Lung (tissue), 12 donors: ENCODE measurements around the gene MMP17. TPM values are rescaled to one million over a fixed set of nuclear protein-coding genes. Genes with fewer than 3 reads are reported as not detected.

Experiments
- ATAC-seq: fragments of 200-7000 bp; cut with Tn5 transposase; one replicate; pipeline ENCODE4 v1.9.1; 2020; ENCODE audit warnings: moderate number of reproducible peaks; ENCODE audit not compliant: insufficient read depth, low FRiP score
- DNase-seq, 3 donors: peaks; one replicate each; pipeline ENCODE4 v3.0.0-alpha.2; 2013 to 2017
- H3K27ac ChIP-seq, 2 donors: one replicate each; pipeline ENCODE4 v1.5.1; 2013; ENCODE audit warnings: mild to moderate bottlenecking in 2 of 2, moderate library complexity in 2 of 2, control low read depth in 1 of 2, inconsistent platforms in 1 of 2, low read depth in 1 of 2, low read length in 1 of 2
- H3K27me3 ChIP-seq, 3 donors: one replicate each; pipeline ENCODE4 v1.5.1; 2013; ENCODE audit warnings: low read length in 2 of 3; ENCODE audit not compliant: control insufficient read depth in 3 of 3, insufficient read depth in 3 of 3
- H3K36me3 ChIP-seq, 4 donors: one replicate each; pipeline ENCODE4 v1.5.1; 2013; ENCODE audit warnings: low read length in 4 of 4, mild to moderate bottlenecking in 1 of 4, moderate library complexity in 1 of 4; ENCODE audit not compliant: control insufficient read depth in 4 of 4, insufficient read depth in 4 of 4
- H3K4me1 ChIP-seq, 5 donors: one replicate each; pipeline ENCODE4 v1.5.1; 2013; ENCODE audit warnings: low read length in 5 of 5, mild to moderate bottlenecking in 2 of 5, moderate library complexity in 1 of 5; ENCODE audit not compliant: control insufficient read depth in 5 of 5, insufficient read depth in 5 of 5
- H3K4me3 ChIP-seq: one replicate; pipeline ENCODE4 v1.5.1; 2013; ENCODE audit warnings: mild to moderate bottlenecking, control low read depth, moderate library complexity
- H3K9ac ChIP-seq, 2 donors: one replicate each; pipeline ENCODE4 v1.5.1; 2013; ENCODE audit warnings: low read length in 2 of 2, control low read depth in 1 of 2; ENCODE audit not compliant: insufficient read depth in 1 of 2
- H3K9me3 ChIP-seq, 4 donors: one replicate each; pipeline ENCODE4 v1.5.1; 2013; ENCODE audit warnings: low read length in 3 of 4, mild to moderate bottlenecking in 1 of 4, moderate library complexity in 1 of 4; ENCODE audit not compliant: control insufficient read depth in 4 of 4, insufficient read depth in 3 of 4
- WGBS, 2 donors: extraction: QIAGEN DNeasy Blood & Tissue Kit; methylation state at CpG; one replicate each; pipeline ENCODE4 v1.1.7; 2013; 5-methylcytosine and 5-hydroxymethylcytosine counted together
- polyA plus RNA-seq, 2 donors: library from polyadenylated mRNA; stranded (reverse); fragments of 200-250 nt; gene quantifications; one replicate each; pipeline ENCODE4 v1.2.1, GENCODE V29; 2013
- total RNA-seq, 2 donors: library from RNA; depleted of rRNA in 1 of 2; stranded (reverse); fragments of >200 nt in 1 of 2; gene quantifications; one replicate each; pipeline ENCODE4 v1.2.1, GENCODE V29; 2014 to 2021
- TF ChIP-seq, protein P1 (sequence below): IDR thresholded peaks from 2 replicates; pipeline ENCODE4 v1.5.1; 2012; ENCODE audit warnings: mild to moderate bottlenecking; ENCODE audit errors: control extremely low read depth, extremely low read depth
- donor health status: control.
- donor health status: control.
- donor health status: Bipolar disorder and iron deficiency.
- donor health status: healthy.
- donor health status: DM: yes; HTN: yes; CAD: no.

MMP17 gene
- total and polyA plus RNA-seq, 4 donors = 1.7 to 5.6 (median 3.9) TPM

DNA sequence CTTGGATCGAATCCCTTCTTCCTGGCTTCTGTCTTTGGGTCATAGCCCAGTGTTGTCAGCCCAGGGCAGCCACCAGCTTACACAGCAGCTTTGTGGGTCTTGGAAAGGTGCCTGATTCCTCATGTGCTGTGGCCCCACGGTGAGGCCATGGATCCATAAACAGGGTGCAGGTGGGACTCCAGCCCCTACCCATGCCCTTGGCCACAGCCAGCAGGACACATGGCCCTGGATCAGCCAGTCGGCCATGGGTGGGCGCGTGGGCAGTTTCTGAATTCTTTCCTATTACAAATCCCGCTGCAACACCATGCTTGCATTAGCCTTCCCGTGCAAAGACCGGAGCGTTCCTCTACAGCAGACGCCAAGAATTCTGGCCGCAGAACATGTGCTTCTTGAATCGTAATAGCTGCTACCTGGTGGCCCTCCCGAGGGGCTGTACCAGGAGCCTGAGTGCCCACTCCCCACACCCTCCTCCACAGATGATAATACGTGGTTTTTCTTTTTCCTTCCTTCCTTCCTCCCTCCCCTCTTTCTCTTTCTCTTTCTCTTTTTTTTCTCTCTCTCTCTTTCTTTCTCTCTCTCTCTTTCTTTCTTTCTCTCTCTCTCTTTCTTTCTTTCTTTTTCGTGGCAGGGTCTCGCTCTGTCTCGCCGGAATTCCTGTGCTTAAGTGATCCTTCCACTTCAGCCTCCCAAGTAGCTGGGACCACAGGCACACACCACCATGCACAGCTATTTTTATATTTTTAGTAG, 2.9 kb upstream of the MMP17 start:
- 64 to 68% methylated on average over 18 of the region's 18 CpGs for WGBS, 2 donors
- ATAC-seq = no peak
- TF ChIP-seq, protein P1, sequence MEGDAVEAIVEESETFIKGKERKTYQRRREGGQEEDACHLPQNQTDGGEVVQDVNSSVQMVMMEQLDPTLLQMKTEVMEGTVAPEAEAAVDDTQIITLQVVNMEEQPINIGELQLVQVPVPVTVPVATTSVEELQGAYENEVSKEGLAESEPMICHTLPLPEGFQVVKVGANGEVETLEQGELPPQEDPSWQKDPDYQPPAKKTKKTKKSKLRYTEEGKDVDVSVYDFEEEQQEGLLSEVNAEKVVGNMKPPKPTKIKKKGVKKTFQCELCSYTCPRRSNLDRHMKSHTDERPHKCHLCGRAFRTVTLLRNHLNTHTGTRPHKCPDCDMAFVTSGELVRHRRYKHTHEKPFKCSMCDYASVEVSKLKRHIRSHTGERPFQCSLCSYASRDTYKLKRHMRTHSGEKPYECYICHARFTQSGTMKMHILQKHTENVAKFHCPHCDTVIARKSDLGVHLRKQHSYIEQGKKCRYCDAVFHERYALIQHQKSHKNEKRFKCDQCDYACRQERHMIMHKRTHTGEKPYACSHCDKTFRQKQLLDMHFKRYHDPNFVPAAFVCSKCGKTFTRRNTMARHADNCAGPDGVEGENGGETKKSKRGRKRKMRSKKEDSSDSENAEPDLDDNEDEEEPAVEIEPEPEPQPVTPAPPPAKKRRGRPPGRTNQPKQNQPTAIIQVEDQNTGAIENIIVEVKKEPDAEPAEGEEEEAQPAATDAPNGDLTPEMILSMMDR = no peak

DNA sequence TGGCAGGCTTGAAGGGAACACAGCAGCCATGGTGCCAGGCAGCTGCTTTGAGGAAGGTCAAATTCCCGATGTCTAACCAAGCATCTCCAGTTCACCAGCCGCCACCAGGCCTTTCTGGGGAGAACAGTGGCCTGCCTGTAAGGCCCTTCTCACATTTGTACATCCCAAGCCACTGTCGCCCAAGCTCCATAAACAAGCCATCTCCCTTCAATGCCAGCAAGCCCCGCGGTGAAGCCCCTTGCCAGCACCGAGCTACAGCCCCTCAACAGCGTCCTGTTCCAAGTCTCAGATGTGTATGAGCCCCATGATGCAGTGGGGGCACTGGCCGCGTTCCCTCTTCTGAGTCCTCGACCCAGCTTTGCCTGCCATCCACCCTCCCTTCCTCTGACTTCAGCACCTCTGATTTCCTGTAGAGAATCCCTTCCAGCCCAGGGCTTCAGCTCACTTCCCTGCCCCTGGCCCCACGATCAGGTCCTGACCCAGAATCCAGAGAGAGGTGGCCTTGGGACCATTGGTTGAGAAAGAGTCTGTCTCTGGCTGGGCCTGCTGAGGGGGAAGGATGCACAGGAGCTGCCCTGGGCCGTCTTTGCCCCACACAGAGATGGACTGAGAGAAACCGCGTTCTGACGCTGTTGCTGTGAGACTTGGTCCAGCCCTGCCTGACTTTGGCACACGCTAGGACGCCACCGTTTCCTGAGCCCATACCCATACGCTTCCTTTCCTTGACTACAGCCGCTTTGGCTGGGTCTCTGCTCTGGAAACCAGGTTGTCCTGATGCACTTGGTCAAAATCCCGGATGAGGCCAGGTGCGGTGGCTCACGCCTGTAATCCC, 1.9 kb upstream of the MMP17 start:
- Histone ChIP-seq H3K9me3 (peaks cover 0 to 2% (median 0%) of the 10 kb centered on the region in 4 donors), H3K9ac (no peak overlapping the region), H3K4me3 (no peak overlapping the region), H3K4me1 (peaks cover 0 to 14% (median 2%) of the 10 kb centered on the region in 5 donors), H3K36me3 (no peaks in the 10 kb centered on the region), H3K27me3 (peaks cover 3 to 24% (median 4%) of the 10 kb centered on the region in 3 donors), H3K27ac (no peak overlapping the region)
- TF ChIP-seq, protein P1 = no peak
- 68 to 72% methylated on average over 23 of the region's 23 CpGs for whole genome bisulfite sequencing, 2 donors
- DNase-seq (no peak), ATAC-seq (no peak)

More for the DNA sequence above, 2.9 kb upstream of the MMP17 start:
- Histone ChIP-seq H3K4me3 (no peak overlapping the region), H3K9ac (no peak overlapping the region), H3K27me3 (peaks cover 3 to 15% (median 4%) of the 10 kb centered on the region in 3 donors), H3K27ac (no peak overlapping the region), H3K4me1 (peaks cover 0 to 9% (median 2%) of the 10 kb centered on the region in 5 donors), H3K36me3 (no peaks in the 10 kb centered on the region), H3K9me3 (peaks cover 0 to 2% (median 0%) of the 10 kb centered on the region in 4 donors)
- no peak for DNase-seq

DNA sequence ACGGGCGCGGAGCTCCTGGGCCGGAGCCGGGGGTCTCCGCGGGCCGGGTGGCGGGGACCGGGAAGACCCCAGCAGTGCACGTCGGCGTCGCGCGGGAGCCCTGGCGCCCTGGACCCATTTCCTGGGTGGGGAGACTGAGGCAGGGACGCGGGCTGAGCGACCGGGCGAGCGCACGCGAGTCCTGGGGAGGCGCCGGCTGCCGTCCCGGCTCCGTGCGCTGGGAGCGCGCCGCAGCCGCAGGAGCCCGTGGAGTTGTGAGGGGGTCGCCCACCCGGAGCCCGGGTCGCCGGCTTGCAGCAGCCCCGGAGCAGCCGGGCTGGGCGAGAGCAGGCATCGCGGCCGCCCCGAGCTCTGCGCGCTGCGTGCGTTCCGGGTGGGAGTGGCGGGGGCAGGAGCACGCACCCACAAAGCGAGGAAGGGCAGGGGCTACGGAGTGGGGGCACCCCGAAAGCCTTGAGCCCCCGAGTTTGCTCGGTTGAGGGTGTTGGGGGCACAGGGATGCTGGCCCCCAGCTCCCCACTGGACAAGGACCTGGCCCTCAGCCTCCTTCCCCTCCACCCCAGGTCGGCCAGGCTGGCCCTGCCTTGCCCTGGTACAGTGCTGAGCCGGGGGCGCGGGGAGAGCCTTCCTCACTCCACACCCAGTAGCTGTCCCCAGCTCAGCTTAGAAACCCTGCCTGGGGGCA, 620 bp downstream of the MMP17 start:
- Histone ChIP-seq H3K27me3 (peaks cover 3 to 37% (median 16%) of the 10 kb centered on the region in 3 donors), H3K9me3 (peaks cover 0 to 4% (median 0%) of the 10 kb centered on the region in 4 donors), H3K9ac (no peak overlapping the region), H3K4me3 (peak overlapping the region; percentile 34), H3K4me1 (peaks cover 0 to 22% (median 2%) of the 10 kb centered on the region in 5 donors), H3K27ac (no peak overlapping the region), H3K36me3 (no peaks in the 10 kb centered on the region)
- whole genome bisulfite sequencing, 2 donors = 0 to 2% methylated on average over 47 to 64 of the region's 64 CpGs
- DNase-seq (no peak), ATAC-seq (peak; percentile 27)
- TF ChIP-seq, protein P1 = no peak
